Measurements from ENCODE around the gene CUL4A. TPM values are rescaled to one million over a fixed set of nuclear protein-coding genes. Genes with fewer than 3 reads are reported as not detected.

CUL4A gene
- total and polyA plus RNA-seq, 2 experiments from 2014 or later: 52.2 to 85.3 TPM

GRCh38 chr13:113315992-113316391 is 106.6 kb downstream of the CUL4A start:
- Histone ChIP-seq H3K27ac (no peak overlapping the region), H4K20me1 (ENCODE audit: insufficient read depth, poor library complexity, severe bottlenecking) (peaks cover 26% of the 10 kb centered on the region), H3K79me2 (peaks cover 39% of the 10 kb centered on the region), H3K4me3 (no peak overlapping the region), H3K4me2 (no peak overlapping the region), H2AFZ (no peak overlapping the region), H3K27me3 (no peaks in the 10 kb centered on the region), H3K36me3 (replicated peaks; ENCODE audit: insufficient read depth, low read depth) (no peaks in the 10 kb centered on the region), H3K9me3 (ENCODE audit: low read depth) (no peaks in the 10 kb centered on the region), H3K9me2 (replicated peaks; ENCODE audit: insufficient read depth) (no peaks in the 10 kb centered on the region), H3K4me1 (ENCODE audit: insufficient read depth) (no peaks in the 10 kb centered on the region)
- TF ChIP-seq CTCF (IDR thresholded peaks at IDR 0.05; ENCODE audit: poor library complexity) (no peak), EZH2phosphoT487 (IDR thresholded peaks at IDR 0.05; ENCODE audit: low read depth, severe bottlenecking, unreplicated experiment) (no peak), EZH2 (IDR thresholded peaks at IDR 0.05; ENCODE audit: borderline replicate concordance) (no peak)
- DNase-seq (ENCODE audit: low spot score): no peak
- WGBS (ENCODE audit: low lambda C conversion rate, missing lambda C conversion rate): 90% methylated on average over 5 of the region's 5 CpGs

Small RNA genes within 50 kb of the gene (microRNA-seq; reads per million reads assigned to microRNA genes)
- not detected for gene MIR8075

Small RNA genes within 50 kb of the gene (small RNA-seq; reads per million reads assigned to genes)
- gene AL137002.1 (not detected), gene MIR8075 (not detected)

Other genes starting within 250 kb of the CUL4A start
- gene MCF2L, start 240.4 kb upstream of the CUL4A start, total RNA-seq: 16.7 and 22.4 TPM in 2 replicates
- gene MCF2L, start 240.4 kb upstream of the CUL4A start, polyA plus RNA-seq: 11.1 and 13.5 TPM in 2 replicates
- 20.2 and 24.0 TPM in 2 replicates for gene F7, start 103.8 kb upstream of the CUL4A start, total RNA-seq
- gene F7, start 103.8 kb upstream of the CUL4A start, polyA plus RNA-seq: 7.0 and 12.6 TPM in 2 replicates
- 127 and 148 TPM in 2 replicates for gene F10, start 86.8 kb upstream of the CUL4A start, total RNA-seq
- gene F10, start 86.8 kb upstream of the CUL4A start, polyA plus RNA-seq: 141 and 143 TPM in 2 replicates
- 4.7 and 5.4 TPM in 2 replicates for gene PROZ, start 51.0 kb upstream of the CUL4A start, total RNA-seq
- 4.7 and 8.0 TPM in 2 replicates for gene PROZ, start 51.0 kb upstream of the CUL4A start, polyA plus RNA-seq
- gene PCID2, start 944 bp upstream of the CUL4A start, total RNA-seq: 55.4 and 64.9 TPM in 2 replicates
- 42.3 and 47.5 TPM in 2 replicates for gene PCID2, start 944 bp upstream of the CUL4A start, polyA plus RNA-seq
- gene LAMP1, start 87.6 kb downstream of the CUL4A start, total RNA-seq: 156 and 190 TPM in 2 replicates
- 230 and 233 TPM in 2 replicates for gene LAMP1, start 87.6 kb downstream of the CUL4A start, polyA plus RNA-seq
- 20.3 and 22.7 TPM in 2 replicates for gene GRTP1, start 154.5 kb downstream of the CUL4A start, total RNA-seq
- gene GRTP1, start 154.5 kb downstream of the CUL4A start, polyA plus RNA-seq: 20.4 and 22.1 TPM in 2 replicates
- 1.1 and 1.2 TPM in 2 replicates for gene ADPRHL1, start 243.9 kb downstream of the CUL4A start, total RNA-seq
- 0.58 and 1.0 TPM in 2 replicates for gene ADPRHL1, start 243.9 kb downstream of the CUL4A start, polyA plus RNA-seq